ENCODE results near the gene POLR1E. TPM values are rescaled to one million over a fixed set of nuclear protein-coding genes. Genes with fewer than 3 reads are reported as not detected.

POLR1E gene
- total RNA-seq, 1 donor from 2014 or later: 46.3 TPM

DNA sequence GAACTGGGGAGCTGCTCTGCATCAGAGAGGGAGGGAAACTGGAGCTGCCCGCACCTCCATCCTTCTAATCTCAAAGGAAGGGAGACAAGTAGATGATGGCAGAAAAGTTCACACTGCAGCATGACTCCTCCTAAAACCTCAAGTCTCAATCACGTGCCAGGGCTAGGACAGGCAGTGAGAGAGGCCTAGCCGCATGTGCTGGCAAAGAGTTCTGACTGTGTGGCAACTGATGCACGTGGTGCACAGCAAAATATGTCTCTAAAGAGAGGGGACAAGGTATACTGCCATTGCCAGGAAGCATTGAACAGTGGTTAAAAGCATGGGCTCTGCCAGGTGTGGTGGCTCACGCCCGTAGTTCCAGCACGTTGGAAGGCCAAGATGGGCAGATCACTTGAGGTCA lies 52.4 kb downstream of the POLR1E start:
- Mint-ChIP-seq H3K27ac (peak overlapping the region; percentile 18), H3K27me3 (no peaks in the 10 kb centered on the region)
- CTCF ChIA-PET: no interaction called here

DNA sequence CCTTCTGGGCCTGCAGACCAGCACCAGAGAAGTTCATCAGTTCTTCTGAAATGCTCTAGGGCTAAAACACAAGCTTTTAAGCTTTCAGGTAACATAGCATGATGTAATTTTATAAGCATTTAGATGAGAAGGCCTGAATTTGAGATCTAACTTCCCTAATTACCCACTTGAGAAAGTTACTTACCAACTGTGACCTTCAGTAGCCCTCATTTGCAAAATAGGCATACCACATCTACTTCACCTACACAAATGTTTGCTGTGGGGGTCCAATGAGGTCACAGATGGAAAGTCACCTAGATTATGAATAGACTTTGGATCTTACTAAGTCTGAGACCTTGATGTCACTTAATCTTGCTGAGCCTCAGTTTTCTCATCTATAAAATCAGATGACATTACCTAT lies 53.9 kb downstream of the POLR1E start:
- DNase-seq (no peak), ATAC-seq (ENCODE audit: low read depth) (peak; percentile 47)
- Mint-ChIP-seq H3K4me3 (no peak overlapping the region), H3K9me3 (no peaks in the 10 kb centered on the region), H3K27me3 (no peaks in the 10 kb centered on the region), H3K27ac (no peak overlapping the region), H3K4me1 (peaks cover 21% of the 10 kb centered on the region), H3K36me3 (ENCODE audit: low read depth) (peaks cover 65% of the 10 kb centered on the region)
- POLR2A ChIA-PET: no interaction called here
- intact Hi-C loops (cut with micrococcal nuclease): no loop called here
- TF ChIP-seq CTCF (IDR thresholded peaks at IDR 0.05): no peak
- CTCF ChIA-PET: no interaction called here

More for the DNA sequence above, 52.4 kb downstream of the POLR1E start:
- Mint-ChIP-seq H3K36me3 (ENCODE audit: low read depth) (peaks cover 63% of the 10 kb centered on the region), H3K4me3 (no peak overlapping the region), H3K9me3 (no peaks in the 10 kb centered on the region), H3K4me1 (peaks cover 21% of the 10 kb centered on the region)
- POLR2A ChIA-PET: no interaction called here
- intact Hi-C loops (cut with micrococcal nuclease): no loop called here
- ATAC-seq (ENCODE audit: low read depth) (no peak), DNase-seq (no peak)
- no peak for TF ChIP-seq CTCF (IDR thresholded peaks at IDR 0.05)

DNA sequence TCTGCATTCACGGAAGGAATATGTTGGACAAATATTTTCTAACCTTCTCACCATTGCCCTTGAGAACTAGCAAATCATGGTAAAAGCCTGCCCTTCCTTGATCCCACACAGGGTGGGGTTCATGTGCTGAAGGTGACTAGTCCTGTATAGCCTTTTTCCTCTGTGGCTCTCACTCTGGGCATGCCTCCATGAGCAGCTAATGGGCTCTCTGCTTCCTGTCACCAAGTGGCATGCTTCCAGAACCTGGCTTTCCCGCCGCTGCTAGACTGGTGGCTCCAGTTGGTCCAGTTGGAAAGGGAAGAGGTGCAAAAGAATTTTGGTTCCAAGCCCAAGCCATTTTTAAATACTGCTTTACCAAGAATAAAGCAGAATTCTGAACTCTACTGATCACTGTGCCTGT lies 54.9 kb downstream of the POLR1E start:
- H3K4me1 Mint-ChIP-seq: peaks cover 21% of the 10 kb centered on the region
- TF ChIP-seq CTCF (IDR thresholded peaks at IDR 0.05): no peak
- H3K36me3 Mint-ChIP-seq (ENCODE audit: low read depth): peaks cover 61% of the 10 kb centered on the region
- no peak overlapping the region for H3K4me3 Mint-ChIP-seq
- H3K27me3 Mint-ChIP-seq: no peaks in the 10 kb centered on the region
- DNase-seq (no peak), ATAC-seq (ENCODE audit: low read depth) (no peak)
- intact Hi-C loops (cut with micrococcal nuclease): no loop called here
- no peaks in the 10 kb centered on the region for H3K9me3 Mint-ChIP-seq
- ChIA-PET CTCF (no interaction called here), POLR2A (no interaction called here)
- no peak overlapping the region for H3K27ac Mint-ChIP-seq

DNA sequence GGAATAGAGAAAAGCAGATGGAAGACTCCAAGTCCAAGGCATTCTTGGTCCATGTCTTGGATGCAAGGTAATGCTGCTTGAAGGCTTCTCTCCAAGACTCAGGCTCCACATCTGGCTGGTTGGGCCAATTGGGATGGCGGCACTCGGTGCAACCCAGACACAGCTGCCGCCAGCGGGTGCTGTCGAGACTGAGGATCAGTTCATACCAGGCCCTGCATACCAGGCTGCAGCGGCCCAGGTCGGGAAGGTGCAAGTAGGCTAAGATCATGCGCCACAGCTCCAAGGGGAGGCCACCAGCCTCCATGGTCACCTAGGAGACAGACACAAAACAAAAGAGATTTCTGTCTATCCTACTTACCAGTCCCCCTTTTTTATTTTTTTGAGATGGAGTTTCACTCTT lies 55.7 kb downstream of the POLR1E start:
- no peaks in the 10 kb centered on the region for H3K9me3 Mint-ChIP-seq
- H3K27me3 Mint-ChIP-seq: no peaks in the 10 kb centered on the region
- CTCF ChIA-PET: no interaction called here
- no peak for TF ChIP-seq CTCF (IDR thresholded peaks at IDR 0.05)
- ATAC-seq (ENCODE audit: low read depth) (no peak), DNase-seq (no peak)
- H3K4me3 Mint-ChIP-seq: no peak overlapping the region
- intact Hi-C loops (cut with micrococcal nuclease): no loop called here
- POLR2A ChIA-PET: no interaction called here
- peaks cover 57% of the 10 kb centered on the region for H3K36me3 Mint-ChIP-seq (ENCODE audit: low read depth)
- H3K4me1 Mint-ChIP-seq: peaks cover 25% of the 10 kb centered on the region
- H3K27ac Mint-ChIP-seq: no peak overlapping the region

GRCh38 chr9:37542488-37542887 lies 56.7 kb downstream of the POLR1E start:
- no peak for DNase-seq
- CTCF ChIA-PET: no interaction called here
- intact Hi-C loops (cut with micrococcal nuclease): no loop called here

More at GRCh38 chr9:37542488-37542887, 56.7 kb downstream of the POLR1E start:
- TF ChIP-seq CTCF (IDR thresholded peaks at IDR 0.05): no peak
- no peak overlapping the region for H3K27ac Mint-ChIP-seq
- H3K4me1 Mint-ChIP-seq: peaks cover 34% of the 10 kb centered on the region
- no peaks in the 10 kb centered on the region for H3K27me3 Mint-ChIP-seq
- H3K36me3 Mint-ChIP-seq (ENCODE audit: low read depth): peaks cover 46% of the 10 kb centered on the region
- H3K4me3 Mint-ChIP-seq: no peak overlapping the region
- no peaks in the 10 kb centered on the region for H3K9me3 Mint-ChIP-seq
- no peak for ATAC-seq (ENCODE audit: low read depth)
- POLR2A ChIA-PET: interaction anchor here (0.7 kb wide), 1 partner anchor 13 kb away, joined by 3 read pairs; no protein-coding TSS in a partner anchor

Measured in activated B cell treated with CpG ODN at 0.5 μM for 24 hours (primary cell).